ENCODE measurements around the gene ALK. TPM values are rescaled to one million over a fixed set of nuclear protein-coding genes. Genes with fewer than 3 reads are reported as not detected.

The ALK gene
- total and polyA plus RNA-seq, 10 of the 15 experiments (the other 5 are each of a cell fraction or from before 2014, with no cell fraction given) = 0.11 TPM; not detected in 9

GRCh38 chr2:29855924-29856639 is 65.3 kb downstream of the ALK start (continued):
- TF ChIP-seq E2F4 (IDR thresholded peaks at IDR 0.05; ENCODE audit: low read depth, low read length) (no peak), ATF2 (IDR thresholded peaks at IDR 0.05; ENCODE audit: low read length) (no peak), PAX8 (IDR thresholded peaks at IDR 0.05) (no peak), SIN3A (IDR thresholded peaks at IDR 0.05; ENCODE audit: low read depth, low read length) (no peak)

- 49% methylated on average over 7 of the region's 7 CpGs for WGBS (ENCODE audit: insufficient coverage, insufficient replicate concordance, low lambda C conversion rate, missing lambda C conversion rate)
- in situ Hi-C loops (cut with MboI) (no loop called here), intact Hi-C loops (cut with micrococcal nuclease; ENCODE audit: unreplicated experiment) (no loop called here)
- Histone ChIP-seq H3K27me3 (replicated peaks in 1 of 2; ENCODE audit: control insufficient read depth in 2 of 2, insufficient read depth in 2 of 2, low read length in 1 of 2) (peaks cover 4 to 6% of the 10 kb centered on the region in 2 experiments), H4K20me1 (ENCODE audit: control insufficient read depth, insufficient read depth) (no peaks in the 10 kb centered on the region; the same call in 1 of the 2 replicates), H3K9me3 (replicated peaks; ENCODE audit: control insufficient read depth, insufficient read depth, low read length) (no peaks in the 10 kb centered on the region), H3K4me2 (ENCODE audit: control insufficient read depth, insufficient read depth) (no peak overlapping the region), H3K4me1 (ENCODE audit: control insufficient read depth, insufficient read depth, low read length) (no peaks in the 10 kb centered on the region), H3K9ac (ENCODE audit: control insufficient read depth, insufficient read depth, low read length) (no peak overlapping the region), H3K79me2 (ENCODE audit: control insufficient read depth, insufficient read depth, low read length) (no peaks in the 10 kb centered on the region), H3K36me3 (ENCODE audit: control insufficient read depth in 2 of 2, insufficient read depth in 2 of 2, low read length in 1 of 2) (no peaks in the 10 kb centered on the region), H3K4me3 (no peak overlapping the region), H3K27ac (ENCODE audit: control insufficient read depth, insufficient read depth) (no peak overlapping the region), H2AFZ (ENCODE audit: control insufficient read depth, low read depth, low read length) (no peak overlapping the region)
- CTCF ChIA-PET = no interaction called here
- no TSS peak for BruUV-seq (replicated peaks)
- ATAC-seq = no peak
- POLR2A ChIA-PET = no interaction called here
- no peak for DNase-seq (ENCODE audit: low read depth, low spot score)
- SMC1A ChIA-PET (ENCODE audit: uncharacterized antibody, unreplicated experiment) = interaction anchor here (0.6 to 1.0 kb wide), 2 partner anchors 26 to 1178 kb away, joined by 3 read pairs; no protein-coding TSS in a partner anchor
- no peak for FAIRE-seq
- RAD21 ChIA-PET (ENCODE audit: unreplicated experiment) = no interaction called here
- TF ChIP-seq TAF1 (IDR thresholded peaks at IDR 0.05; ENCODE audit: borderline replicate concordance, low read depth, low read length) = no peak
- no peak for TF ChIP-seq MEF2B (IDR thresholded peaks at IDR 0.05; ENCODE audit: partially characterized antibody, poor library complexity, severe bottlenecking)
- TF ChIP-seq FOS (IDR thresholded peaks at IDR 0.05; ENCODE audit: borderline replicate concordance, extremely low read depth, insufficient read length) = no peak
- TF ChIP-seq IKZF1 (conservative IDR thresholded peaks at IDR 0.05) = no peak
- no peak for TF ChIP-seq EGR1 (IDR thresholded peaks at IDR 0.05; ENCODE audit: borderline replicate concordance in 1 of 2, low read depth in 2 of 2, low read length in 2 of 2)
- no peak for TF ChIP-seq PBX3 (IDR thresholded peaks at IDR 0.05; ENCODE audit: insufficient replicate concordance, low read depth, low read length)
- TF ChIP-seq YBX1 (IDR thresholded peaks at IDR 0.05) = no peak
- TF ChIP-seq KAT2A (conservative IDR thresholded peaks at IDR 0.05; ENCODE audit: control insufficient read depth, low read depth, low read length) = no peak
- TF ChIP-seq FOXM1 (IDR thresholded peaks at IDR 0.05; ENCODE audit: low read depth, low read length) = no peak
- TF ChIP-seq ZSCAN29 (IDR thresholded peaks at IDR 0.05) = no peak
- TF ChIP-seq WRNIP1 (IDR thresholded peaks at IDR 0.05; ENCODE audit: borderline replicate concordance, low read depth, low read length) = no peak
Measured at GRCh38 chr2:29850794-29851193, 70.6 kb downstream of the ALK start.

All from GM12878 (cell line).